Heart left ventricle (tissue), 16 donors: Measurements from ENCODE around the gene PTPRH. TPM values are rescaled to one million over a fixed set of nuclear protein-coding genes. Genes with fewer than 3 reads are reported as not detected.

Experiments used
- ATAC-seq, 4 donors: fragments of 200-7000 bp; cut with Tn5 transposase; one replicate each; pipeline ENCODE4 v1.9.1; 2020 to 2022; ENCODE audit warnings: moderate library complexity in 4 of 4, mild to moderate bottlenecking in 3 of 4, moderate number of reproducible peaks in 1 of 4
- DNase-seq, 5 donors: peaks; one replicate each; pipeline ENCODE4 v3.0.0-alpha.2; 2020
- H3K27ac ChIP-seq, 12 donors: fragments of 200-600 bp; sonication (generic) in 4 of 12; one replicate each; pipeline versions ENCODE4 v1.5.0 to v1.8.0; 2016 to 2022; ENCODE audit warnings: mild to moderate bottlenecking in 2 of 12
- H3K27me3 ChIP-seq, 9 donors: fragments of 200-600 bp; sonication (generic) in 2 of 9; one replicate each; pipeline versions ENCODE4 v1.5.1 to v1.8.0; 2016 to 2022; ENCODE audit warnings: mild to moderate bottlenecking in 3 of 9
- H3K36me3 ChIP-seq, 9 donors: fragments of 200-600 bp; sonication (generic) in 2 of 9; one replicate each; pipeline versions ENCODE4 v1.5.0 to v1.8.0; 2018 to 2022; ENCODE audit warnings: mild to moderate bottlenecking in 2 of 9
- H3K4me1 ChIP-seq, 12 donors: fragments of 200-600 bp; sonication (generic) in 4 of 12; one replicate each; pipeline versions ENCODE4 v1.5.0 to v1.8.0; 2016 to 2022; ENCODE audit warnings: mild to moderate bottlenecking in 3 of 12
- H3K4me3 ChIP-seq, 12 donors: fragments of 200-600 bp; sonication (generic) in 4 of 12; one replicate each; pipeline versions ENCODE4 v1.5.0 to v1.8.0; 2017 to 2022; ENCODE audit warnings: mild to moderate bottlenecking in 9 of 12, moderate library complexity in 4 of 12
- H3K9me3 ChIP-seq, 12 donors: fragments of 200-600 bp; sonication (generic) in 4 of 12; one replicate each; pipeline versions ENCODE4 v1.5.0 to v1.8.0; 2016 to 2022; ENCODE audit warnings: mild to moderate bottlenecking in 1 of 12
- POLR2A ChIP-seq, 2 donors: fragments of 450-650 bp; IDR thresholded peaks; one replicate each; pipeline ENCODE4 v1.6.1; 2017; ENCODE audit warnings: antibody characterized with exemption in 2 of 2, mild to moderate bottlenecking in 2 of 2, moderate library complexity in 2 of 2
- WGBS, 4 donors: extraction: QIAGEN DNeasy Blood & Tissue Kit in 2 of 4; methylation state at CpG; one replicate each; pipeline versions ENCODE4 v1.1.5 to v1.1.7; 2013 to 2018; 5-methylcytosine and 5-hydroxymethylcytosine counted together
- intact Hi-C, 10 donors: fragments of 100-400 bp; cut with DNase I; formaldehyde crosslinking; loops; one replicate each; pipeline versions ENCODE4 v1.11.1 to v1.14.2; 2022
- polyA plus RNA-seq, 2 donors: library from polyadenylated mRNA; stranded (reverse); fragments of 200-250 nt; gene quantifications; one replicate each; pipeline ENCODE4 v1.2.3, GENCODE V29; 2013
- total RNA-seq, 9 donors: library from RNA; depleted of rRNA in 2 of 9; stranded (reverse); fragments of >200 nt in 2 of 9; fragmentation: NEBNext Ultra II Directional in 3 of 9; extraction: Animal tissue kit (Norgen Biotek cat#: 25700) in 3 of 9; gene quantifications; one replicate each; pipeline versions ENCODE4 v1.1.0 to v1.2.4, GENCODE V29; 2016 to 2023
- TF ChIP-seq, protein P1 (sequence below), 12 donors: fragments of 200-600 bp; sonication (generic) in 4 of 12; IDR thresholded peaks; one replicate each; pipeline versions ENCODE4 v1.5.0 to v1.8.0; 2018 to 2022; ENCODE audit warnings: antibody characterized with exemption in 12 of 12, mild to moderate bottlenecking in 5 of 12
- donor health status: ischemic (EF 13 %, LVEDD 7.1; RV severe dilation, severe dysfunction).
- donor health status: healthy with polysubstance abuse.
- donor health status: DM: no; HTN: yes; CAD: no.
- donor health status: DM: no; HTN: no; CAD: no.
- donor health status: ischemic (EF 25% LVEDD 6.9; RV normal size, moderate dysfunction).
- donor health status: ischemic (EF 25% LVEDD 5.7; RV mildly dilated, moderate dysfunction).
- donor health status: healthy.
- donor health status: DM: yes; HTN: yes; CAD: no.
- donor health status: ischemic (EF 35%, LVEDD 5.7; RV mildly dilated, moderate dysfunction).
- donor health status: nonischemic (EF 11% LVEDD 7.7; RV severe dilation, severe dysfunction).
- donor health status: DM: yes; HTN: yes; CAD: no.
- donor health status: PGD.
- donor health status: ischemic (EF 29% LVEDD 5.4; RV normal size, mild dysfunction).
- donor health status: nonischemic (EF 23%, LVEDD 6.1; RV moderate dilation, normal function).

PTPRH gene
- total and polyA plus RNA-seq, 11 donors = 0.75 to 11.4 (median 2.3) TPM

DNA sequence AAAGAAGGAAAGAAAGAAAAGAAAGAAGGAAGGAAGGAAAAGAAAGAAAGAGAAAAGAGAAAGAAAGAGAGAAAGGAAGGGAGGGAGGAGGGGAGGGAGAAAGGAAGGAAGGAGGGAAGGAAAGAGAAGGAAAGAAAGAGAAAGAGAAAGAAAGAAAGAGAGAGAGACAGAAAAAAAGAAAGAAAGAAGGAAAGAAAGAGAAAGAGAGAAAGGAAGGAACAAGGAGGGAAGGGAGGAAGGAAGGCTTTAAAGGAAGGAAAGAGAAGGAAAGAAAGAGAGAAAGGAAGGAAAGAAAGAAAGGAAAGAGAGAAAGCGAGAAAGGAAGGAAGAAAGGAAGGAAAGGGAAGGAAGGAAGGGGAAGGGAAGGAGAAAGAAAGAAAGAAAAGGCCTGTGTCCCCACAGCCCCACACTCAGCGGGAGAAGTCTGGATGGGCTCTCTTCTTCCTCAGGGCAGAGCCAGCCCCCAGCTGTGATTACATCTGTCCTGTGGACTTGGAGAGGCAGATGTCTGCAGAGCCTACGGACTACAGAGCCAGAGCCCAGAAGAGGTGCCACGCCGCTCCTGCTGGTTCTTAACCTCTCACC is 9.6 kb downstream of the PTPRH start:
- Histone ChIP-seq H3K36me3 (no peaks in the 10 kb centered on the region), H3K4me1 (no peaks in the 10 kb centered on the region), H3K9me3 (no peaks in the 10 kb centered on the region), H3K27me3 (no peaks in the 10 kb centered on the region), H3K4me3 (no peak overlapping the region), H3K27ac (no peak overlapping the region)
- intact Hi-C loops = no loop called here
- WGBS, 4 donors = 51 to 67% (median 62%) methylated on average over 3 to 5 of the region's 5 CpGs
- DNase-seq = peak in 1 of 5 donors; percentile 28
- ATAC-seq = no peak
- TF ChIP-seq, protein P1, sequence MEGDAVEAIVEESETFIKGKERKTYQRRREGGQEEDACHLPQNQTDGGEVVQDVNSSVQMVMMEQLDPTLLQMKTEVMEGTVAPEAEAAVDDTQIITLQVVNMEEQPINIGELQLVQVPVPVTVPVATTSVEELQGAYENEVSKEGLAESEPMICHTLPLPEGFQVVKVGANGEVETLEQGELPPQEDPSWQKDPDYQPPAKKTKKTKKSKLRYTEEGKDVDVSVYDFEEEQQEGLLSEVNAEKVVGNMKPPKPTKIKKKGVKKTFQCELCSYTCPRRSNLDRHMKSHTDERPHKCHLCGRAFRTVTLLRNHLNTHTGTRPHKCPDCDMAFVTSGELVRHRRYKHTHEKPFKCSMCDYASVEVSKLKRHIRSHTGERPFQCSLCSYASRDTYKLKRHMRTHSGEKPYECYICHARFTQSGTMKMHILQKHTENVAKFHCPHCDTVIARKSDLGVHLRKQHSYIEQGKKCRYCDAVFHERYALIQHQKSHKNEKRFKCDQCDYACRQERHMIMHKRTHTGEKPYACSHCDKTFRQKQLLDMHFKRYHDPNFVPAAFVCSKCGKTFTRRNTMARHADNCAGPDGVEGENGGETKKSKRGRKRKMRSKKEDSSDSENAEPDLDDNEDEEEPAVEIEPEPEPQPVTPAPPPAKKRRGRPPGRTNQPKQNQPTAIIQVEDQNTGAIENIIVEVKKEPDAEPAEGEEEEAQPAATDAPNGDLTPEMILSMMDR (IDR thresholded peaks at IDR 0.05) = no peak
- no peak for TF ChIP-seq POLR2A (IDR thresholded peaks at IDR 0.05)

- H3K9me3 ChIP-seq = no peaks in the 10 kb centered on the region
- H3K36me3 ChIP-seq = no peaks in the 10 kb centered on the region
- intact Hi-C loops = no loop called here
- DNase-seq (peak in 1 of 5 donors; percentile 10), ATAC-seq (no peak)
- WGBS, 4 donors = 52 to 59% (median 56%) methylated on average over 4 to 5 of the region's 5 CpGs
- no peak overlapping the region for H3K27ac ChIP-seq
- no peaks in the 10 kb centered on the region for H3K27me3 ChIP-seq
- no peak for TF ChIP-seq POLR2A (IDR thresholded peaks at IDR 0.05)
- TF ChIP-seq, protein P1 (IDR thresholded peaks at IDR 0.05) = no peak
- no peaks in the 10 kb centered on the region for H3K4me1 ChIP-seq
- H3K4me3 ChIP-seq = no peak overlapping the region
Observed at GRCh38 chr19:55198651-55199050, 10.7 kb downstream of the PTPRH start.

DNA sequence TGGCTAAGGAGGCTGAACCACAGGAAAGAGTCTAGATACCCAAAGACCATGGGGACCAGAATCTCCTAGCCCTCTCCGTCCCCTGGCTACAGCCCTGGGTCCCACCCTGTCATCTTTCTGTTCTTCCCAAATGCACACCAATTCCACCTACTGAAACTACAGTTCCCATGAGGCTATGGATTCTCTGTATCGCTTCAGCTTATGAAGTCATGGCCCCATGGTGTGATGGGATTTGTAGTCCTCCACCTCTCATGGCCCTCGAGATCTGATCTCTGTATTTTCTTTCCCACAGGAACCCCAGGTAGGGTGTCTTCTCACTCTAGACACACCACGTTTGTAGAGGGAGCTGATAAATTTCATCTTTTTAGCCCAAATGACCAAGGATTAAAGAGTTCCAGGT is 11.8 kb downstream of the PTPRH start:
- DNase-seq (no peak), ATAC-seq (no peak)
- H3K27ac ChIP-seq = no peak overlapping the region
- no peaks in the 10 kb centered on the region for H3K9me3 ChIP-seq
- H3K27me3 ChIP-seq = no peaks in the 10 kb centered on the region
- TF ChIP-seq, protein P1 (IDR thresholded peaks at IDR 0.05) = no peak
- no peak for TF ChIP-seq POLR2A (IDR thresholded peaks at IDR 0.05)
- intact Hi-C loops = no loop called here
- WGBS, 4 donors = 62 to 68% (median 66%) methylated on average over 4 of the region's 4 CpGs
- no peaks in the 10 kb centered on the region for H3K4me1 ChIP-seq
- no peak overlapping the region for H3K4me3 ChIP-seq
- no peaks in the 10 kb centered on the region for H3K36me3 ChIP-seq

GRCh38 chr19:55196803-55197202 is 12.5 kb downstream of the PTPRH start:
- H3K4me1 ChIP-seq = no peaks in the 10 kb centered on the region
- no peak for ATAC-seq

More at GRCh38 chr19:55196803-55197202, 12.5 kb downstream of the PTPRH start:
- Histone ChIP-seq H3K9me3 (no peaks in the 10 kb centered on the region), H3K4me3 (no peak overlapping the region), H3K27ac (no peak overlapping the region), H3K27me3 (no peaks in the 10 kb centered on the region), H3K36me3 (no peaks in the 10 kb centered on the region)
- DNase-seq = no peak
- TF ChIP-seq POLR2A (IDR thresholded peaks at IDR 0.05) = no peak
- TF ChIP-seq, protein P1 (IDR thresholded peaks at IDR 0.05) = no peak
- intact Hi-C loops = no loop called here
- 81 to 89% (median 89%) methylated on average over 10 of the region's 10 CpGs for WGBS, 4 donors
